ENCODE measurements around the gene C16orf78. TPM values are rescaled to one million over a fixed set of nuclear protein-coding genes. Genes with fewer than 3 reads are reported as not detected.

Gene C16orf78
- total and polyA plus RNA-seq, 11 donors = not detected

DNA sequence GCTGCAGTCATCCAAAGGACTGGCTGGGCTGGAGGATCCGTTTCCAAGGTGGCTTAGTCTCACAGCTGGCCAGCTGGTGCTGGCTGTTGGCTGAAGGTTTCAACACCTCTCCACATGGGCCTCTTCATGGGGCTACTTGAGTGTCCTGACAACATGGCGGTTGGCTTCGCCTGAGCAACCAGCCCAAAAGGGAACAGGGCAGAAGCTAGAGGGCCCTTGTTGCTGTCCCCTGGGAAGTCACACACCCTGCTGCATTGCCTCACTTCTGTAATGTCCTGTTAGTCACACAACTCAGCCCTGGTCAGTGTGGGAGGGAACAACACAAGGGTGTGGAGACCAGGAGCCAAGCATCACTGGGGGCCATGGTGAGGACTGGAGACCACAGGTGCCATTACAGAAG is 36.6 kb downstream of the C16orf78 start:
- Histone ChIP-seq H3K4me3 (no peak overlapping the region), H3K27ac (no peak overlapping the region), H3K9me3 (no peaks in the 10 kb centered on the region), H3K27me3 (no peaks in the 10 kb centered on the region), H3K4me1 (peaks cover 0 to 7% (median 0%) of the 10 kb centered on the region in 12 donors), H3K36me3 (no peaks in the 10 kb centered on the region)
- no peak for TF ChIP-seq POLR2A (IDR thresholded peaks at IDR 0.05)
- 78 to 89% (median 84%) methylated on average over 1 to 3 of the region's 3 CpGs for WGBS, 4 donors
- DNase-seq (no peak), ATAC-seq (no peak)
- intact Hi-C loops (cut with DNase I) = loop anchor here in 2 of 10 donors (2.0 to 5.0 kb wide), 2 partner anchors 72 to 467 kb away; no protein-coding TSS in a partner anchor

GRCh38 chr16:49411121-49411970 is 37.7 kb downstream of the C16orf78 start:
- WGBS, 4 donors = 81 to 88% (median 85%) methylated on average over 5 to 11 of the region's 11 CpGs
- Histone ChIP-seq H3K36me3 (no peaks in the 10 kb centered on the region), H3K4me3 (no peak overlapping the region), H3K27me3 (no peaks in the 10 kb centered on the region), H3K27ac (no peak overlapping the region), H3K9me3 (no peaks in the 10 kb centered on the region), H3K4me1 (peaks cover 0 to 7% (median 0%) of the 10 kb centered on the region in 12 donors)
- DNase-seq (no peak), ATAC-seq (no peak)
- TF ChIP-seq, protein P1, sequence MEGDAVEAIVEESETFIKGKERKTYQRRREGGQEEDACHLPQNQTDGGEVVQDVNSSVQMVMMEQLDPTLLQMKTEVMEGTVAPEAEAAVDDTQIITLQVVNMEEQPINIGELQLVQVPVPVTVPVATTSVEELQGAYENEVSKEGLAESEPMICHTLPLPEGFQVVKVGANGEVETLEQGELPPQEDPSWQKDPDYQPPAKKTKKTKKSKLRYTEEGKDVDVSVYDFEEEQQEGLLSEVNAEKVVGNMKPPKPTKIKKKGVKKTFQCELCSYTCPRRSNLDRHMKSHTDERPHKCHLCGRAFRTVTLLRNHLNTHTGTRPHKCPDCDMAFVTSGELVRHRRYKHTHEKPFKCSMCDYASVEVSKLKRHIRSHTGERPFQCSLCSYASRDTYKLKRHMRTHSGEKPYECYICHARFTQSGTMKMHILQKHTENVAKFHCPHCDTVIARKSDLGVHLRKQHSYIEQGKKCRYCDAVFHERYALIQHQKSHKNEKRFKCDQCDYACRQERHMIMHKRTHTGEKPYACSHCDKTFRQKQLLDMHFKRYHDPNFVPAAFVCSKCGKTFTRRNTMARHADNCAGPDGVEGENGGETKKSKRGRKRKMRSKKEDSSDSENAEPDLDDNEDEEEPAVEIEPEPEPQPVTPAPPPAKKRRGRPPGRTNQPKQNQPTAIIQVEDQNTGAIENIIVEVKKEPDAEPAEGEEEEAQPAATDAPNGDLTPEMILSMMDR (IDR thresholded peaks at IDR 0.05) = no peak
- no peak for TF ChIP-seq POLR2A (IDR thresholded peaks at IDR 0.05)
- intact Hi-C loops (cut with DNase I) = loop anchor here in 2 of 10 donors (2.0 to 5.0 kb wide), 2 partner anchors 71 to 465 kb away; no protein-coding TSS in a partner anchor

DNA sequence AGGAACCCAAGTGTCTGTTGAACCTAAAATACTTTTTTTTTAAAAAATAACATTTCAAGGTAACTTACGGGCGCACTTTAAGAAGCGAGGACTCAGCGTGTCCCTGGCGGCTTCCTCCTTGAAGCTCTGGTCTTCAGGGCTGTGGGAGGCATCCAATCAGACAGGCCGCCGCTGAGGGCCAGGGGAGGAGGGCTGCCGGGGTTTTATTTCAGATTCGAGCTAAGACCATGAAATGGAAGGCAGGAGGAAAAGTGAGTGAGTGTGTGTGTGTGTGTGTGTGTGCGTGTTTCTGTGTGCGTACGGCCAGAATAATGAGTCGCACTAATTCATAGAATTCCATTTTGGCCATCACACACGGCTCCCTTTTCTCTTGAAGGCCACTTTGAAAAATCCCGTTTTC is 41.1 kb downstream of the C16orf78 start:
- Histone ChIP-seq H3K27me3 (peaks cover 0 to 7% (median 0%) of the 10 kb centered on the region in 9 donors), H3K4me3 (no peak overlapping the region), H3K27ac (no peak overlapping the region), H3K9me3 (no peaks in the 10 kb centered on the region), H3K4me1 (no peaks in the 10 kb centered on the region), H3K36me3 (no peaks in the 10 kb centered on the region)
- TF ChIP-seq, protein P1 (IDR thresholded peaks at IDR 0.05) = no peak
- TF ChIP-seq POLR2A (IDR thresholded peaks at IDR 0.05) = no peak
- no peak for ATAC-seq
- no peak for DNase-seq
- 86 to 89% (median 88%) methylated on average over 15 of the region's 15 CpGs for WGBS, 4 donors
- intact Hi-C loops (cut with DNase I) = loop anchor here in 1 of 10 donors (5.0 kb wide), 1 partner anchor 68 kb away; no protein-coding TSS in a partner anchor

- Histone ChIP-seq H3K27ac (no peak overlapping the region), H3K36me3 (no peaks in the 10 kb centered on the region), H3K4me1 (no peaks in the 10 kb centered on the region), H3K4me3 (no peak overlapping the region), H3K9me3 (no peaks in the 10 kb centered on the region), H3K27me3 (peaks cover 0 to 7% (median 0%) of the 10 kb centered on the region in 9 donors)
- TF ChIP-seq, protein P1 (IDR thresholded peaks at IDR 0.05) = no peak
- TF ChIP-seq POLR2A (IDR thresholded peaks at IDR 0.05) = no peak
- DNase-seq = no peak
- intact Hi-C loops (cut with DNase I) = no loop called here
- WGBS, 4 donors = 86 to 91% (median 91%) methylated on average over 10 of the region's 10 CpGs
- no peak for ATAC-seq
These were observed 41.5 kb downstream of the C16orf78 start for GRCh38 chr16:49415083-49415482.

Data from heart left ventricle (tissue), 16 donors.